RKO (cell line): Measurements from ENCODE around the gene EBF3.

Source experiments
- DNase-seq: peaks from one replicate; pipeline ENCODE4 v3.0.0-alpha.2; 2016; ENCODE audit warnings: low spot score

Gene EBF3

GRCh38 chr10:129891806-129892205 lies 72.3 kb downstream of the EBF3 start:
- no peak for DNase-seq

- no peak for DNase-seq
Observed at GRCh38 chr10:129890170-129890569, 73.9 kb downstream of the EBF3 start.

- peak; percentile 49 for DNase-seq
Observed at GRCh38 chr10:129888784-129889616, 75.1 kb downstream of the EBF3 start.

GRCh38 chr10:129887986-129888783 lies 75.9 kb downstream of the EBF3 start:
- no peak for DNase-seq

GRCh38 chr10:129887381-129887905 lies 76.6 kb downstream of the EBF3 start:
- DNase-seq = no peak

GRCh38 chr10:129886263-129886662 lies 77.8 kb downstream of the EBF3 start:
- no peak for DNase-seq

- DNase-seq = no peak
Observed at GRCh38 chr10:129885526-129885925, 78.5 kb downstream of the EBF3 start.

GRCh38 chr10:129884398-129885078 lies 79.5 kb downstream of the EBF3 start:
- no peak for DNase-seq

GRCh38 chr10:129883626-129884397 lies 80.3 kb downstream of the EBF3 start:
- DNase-seq = no peak

GRCh38 chr10:129883029-129883428 lies 81.0 kb downstream of the EBF3 start:
- DNase-seq = no peak

GRCh38 chr10:129882291-129883010 lies 81.6 kb downstream of the EBF3 start:
- no peak for DNase-seq

GRCh38 chr10:129881641-129882040 lies 82.4 kb downstream of the EBF3 start:
- DNase-seq = no peak

GRCh38 chr10:129880191-129880870 lies 83.7 kb downstream of the EBF3 start:
- DNase-seq = no peak

- no peak for DNase-seq
Observed at GRCh38 chr10:129879655-129880054, 84.4 kb downstream of the EBF3 start.

- DNase-seq = no peak
Observed at GRCh38 chr10:129878835-129879234, 85.2 kb downstream of the EBF3 start.

GRCh38 chr10:129877773-129878371 lies 86.2 kb downstream of the EBF3 start:
- DNase-seq = peak; percentile 39

GRCh38 chr10:129876838-129877237 lies 87.2 kb downstream of the EBF3 start:
- DNase-seq = no peak

- no peak for DNase-seq
Observed at GRCh38 chr10:129875993-129876726, 87.9 kb downstream of the EBF3 start.

- DNase-seq = no peak
Observed at GRCh38 chr10:129873351-129873750, 90.7 kb downstream of the EBF3 start.
